SJSA1 (cell line): ENCODE results near the gene MMS22L. TPM values are rescaled to one million over a fixed set of nuclear protein-coding genes. Genes with fewer than 3 reads are reported as not detected.

Experiments used
- DNase-seq, 2 experiments: peaks; one replicate each; pipeline ENCODE4 v3.0.0-alpha.2; 2015 to 2020; ENCODE audit warnings: low spot score in 2 of 2, low read depth in 1 of 2
- H3K27ac ChIP-seq: fragments of 250-450 bp; sonication (Bioruptor Pico); 2 replicates; pipeline ENCODE4 v1.5.1; 2020; ENCODE audit warnings: mild to moderate bottlenecking, moderate library complexity
- H3K27me3 ChIP-seq: fragments of 250-450 bp; sonication (Bioruptor Pico); replicated peaks from 2 replicates; pipeline ENCODE4 v1.5.1; 2020; ENCODE audit warnings: mild to moderate bottlenecking, moderate library complexity
- H3K36me3 ChIP-seq: fragments of 250-450 bp; sonication (Bioruptor Pico); 2 replicates; pipeline ENCODE4 v1.5.1; 2020; ENCODE audit warnings: mild to moderate bottlenecking
- H3K4me1 ChIP-seq: fragments of 250-450 bp; sonication (Bioruptor Pico); replicated peaks from 2 replicates; pipeline ENCODE4 v1.6.1; 2021; ENCODE audit warnings: mild to moderate bottlenecking
- H3K4me3 ChIP-seq: fragments of 250-450 bp; sonication (Bioruptor Pico); 2 replicates; pipeline ENCODE4 v1.5.1; 2020; ENCODE audit warnings: mild to moderate bottlenecking
- H3K9me3 ChIP-seq: fragments of 250-450 bp; sonication (Bioruptor Pico); replicated peaks from 2 replicates; pipeline ENCODE4 v1.5.1; 2020; ENCODE audit warnings: mild to moderate bottlenecking
- total RNA-seq: library from RNA; depleted of rRNA; stranded (reverse); fragments of >200 nt; shearing (Covaris generic); gene quantifications from 2 replicates; pipeline ENCODE4 v1.2.3, GENCODE V29; 2014

The MMS22L gene
- total RNA-seq, 1 experiment from 2014 or later = 36.4 TPM

GRCh38 chr6:97110626-97111025 lies 172.4 kb downstream of the MMS22L start:
- no peak for DNase-seq
- Histone ChIP-seq H3K27ac (no peak overlapping the region), H3K9me3 (no peaks in the 10 kb centered on the region; the same call in 1 of the 2 replicates), H3K36me3 (no peaks in the 10 kb centered on the region), H3K4me1 (no peaks in the 10 kb centered on the region), H3K27me3 (no peaks in the 10 kb centered on the region; the same call in 1 of the 2 replicates), H3K4me3 (no peak overlapping the region)

GRCh38 chr6:97110149-97110548 lies 172.9 kb downstream of the MMS22L start:
- Histone ChIP-seq H3K4me1 (no peaks in the 10 kb centered on the region), H3K27me3 (no peaks in the 10 kb centered on the region; the same call in 1 of the 2 replicates), H3K4me3 (no peak overlapping the region), H3K27ac (no peak overlapping the region), H3K36me3 (no peaks in the 10 kb centered on the region), H3K9me3 (no peaks in the 10 kb centered on the region; the same call in 1 of the 2 replicates)
- no peak for DNase-seq

GRCh38 chr6:97109444-97109843 lies 173.6 kb downstream of the MMS22L start:
- Histone ChIP-seq H3K4me3 (no peak overlapping the region), H3K27ac (no peak overlapping the region), H3K27me3 (no peaks in the 10 kb centered on the region; the same call in 1 of the 2 replicates), H3K36me3 (no peaks in the 10 kb centered on the region), H3K9me3 (no peaks in the 10 kb centered on the region; the same call in 1 of the 2 replicates), H3K4me1 (no peaks in the 10 kb centered on the region)
- DNase-seq = no peak

GRCh38 chr6:97102145-97102790 lies 180.7 kb downstream of the MMS22L start:
- Histone ChIP-seq H3K27me3 (no peaks in the 10 kb centered on the region), H3K9me3 (no peaks in the 10 kb centered on the region), H3K4me3 (no peak overlapping the region), H3K4me1 (no peaks in the 10 kb centered on the region), H3K36me3 (no peaks in the 10 kb centered on the region), H3K27ac (no peak overlapping the region)
- DNase-seq = no peak

- H3K27ac ChIP-seq = no peak overlapping the region
- no peaks in the 10 kb centered on the region for H3K4me1 ChIP-seq
- no peaks in the 10 kb centered on the region for H3K9me3 ChIP-seq
- no peak for DNase-seq
- no peak overlapping the region for H3K4me3 ChIP-seq
- no peaks in the 10 kb centered on the region for H3K27me3 ChIP-seq
- no peaks in the 10 kb centered on the region for H3K36me3 ChIP-seq
These were observed 182.3 kb downstream of the MMS22L start for GRCh38 chr6:97100696-97101095.

GRCh38 chr6:97097068-97098047 lies 185.7 kb downstream of the MMS22L start:
- Histone ChIP-seq H3K4me1 (no peaks in the 10 kb centered on the region), H3K4me3 (no peak overlapping the region), H3K27me3 (no peaks in the 10 kb centered on the region), H3K36me3 (no peaks in the 10 kb centered on the region), H3K27ac (no peak overlapping the region), H3K9me3 (no peaks in the 10 kb centered on the region)
- no peak for DNase-seq

- Histone ChIP-seq H3K36me3 (no peaks in the 10 kb centered on the region), H3K4me1 (no peaks in the 10 kb centered on the region), H3K9me3 (no peaks in the 10 kb centered on the region), H3K27ac (no peak overlapping the region), H3K4me3 (no peak overlapping the region), H3K27me3 (no peaks in the 10 kb centered on the region)
- no peak for DNase-seq
These were observed 187.6 kb downstream of the MMS22L start for GRCh38 chr6:97095311-97095850.

GRCh38 chr6:97094376-97094775 lies 188.6 kb downstream of the MMS22L start:
- Histone ChIP-seq H3K27me3 (no peaks in the 10 kb centered on the region), H3K4me1 (no peaks in the 10 kb centered on the region), H3K36me3 (no peaks in the 10 kb centered on the region), H3K4me3 (no peak overlapping the region), H3K9me3 (no peaks in the 10 kb centered on the region), H3K27ac (no peak overlapping the region)
- no peak for DNase-seq

GRCh38 chr6:97092673-97093305 lies 190.2 kb downstream of the MMS22L start:
- H3K4me1 ChIP-seq = no peaks in the 10 kb centered on the region
- H3K27ac ChIP-seq = no peak overlapping the region
- no peak for DNase-seq
- H3K4me3 ChIP-seq = no peak overlapping the region
- no peaks in the 10 kb centered on the region for H3K9me3 ChIP-seq
- no peaks in the 10 kb centered on the region for H3K27me3 ChIP-seq
- no peaks in the 10 kb centered on the region for H3K36me3 ChIP-seq
